ENCODE measurements around the gene AKR1C4.

DNA sequence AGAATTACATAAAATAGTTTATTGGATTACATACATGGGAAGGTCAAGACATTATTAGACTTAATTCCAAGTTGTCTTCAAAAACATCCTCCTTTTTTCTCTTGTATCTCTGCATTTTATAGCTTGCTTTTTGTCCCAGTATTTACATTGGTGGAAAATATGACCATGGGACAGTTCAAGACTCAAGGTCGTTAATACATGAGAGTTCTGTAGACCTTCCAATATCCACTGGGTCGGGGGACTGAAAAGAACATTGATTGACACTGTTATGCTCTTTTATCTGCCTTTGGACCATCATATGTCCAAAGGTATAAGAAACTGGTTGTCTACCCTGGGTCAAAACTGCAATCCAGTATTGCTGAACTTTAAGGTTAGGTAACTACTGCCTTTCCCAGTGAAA lies 36.7 kb downstream of the AKR1C4 start:
- TF ChIP-seq, protein P1, sequence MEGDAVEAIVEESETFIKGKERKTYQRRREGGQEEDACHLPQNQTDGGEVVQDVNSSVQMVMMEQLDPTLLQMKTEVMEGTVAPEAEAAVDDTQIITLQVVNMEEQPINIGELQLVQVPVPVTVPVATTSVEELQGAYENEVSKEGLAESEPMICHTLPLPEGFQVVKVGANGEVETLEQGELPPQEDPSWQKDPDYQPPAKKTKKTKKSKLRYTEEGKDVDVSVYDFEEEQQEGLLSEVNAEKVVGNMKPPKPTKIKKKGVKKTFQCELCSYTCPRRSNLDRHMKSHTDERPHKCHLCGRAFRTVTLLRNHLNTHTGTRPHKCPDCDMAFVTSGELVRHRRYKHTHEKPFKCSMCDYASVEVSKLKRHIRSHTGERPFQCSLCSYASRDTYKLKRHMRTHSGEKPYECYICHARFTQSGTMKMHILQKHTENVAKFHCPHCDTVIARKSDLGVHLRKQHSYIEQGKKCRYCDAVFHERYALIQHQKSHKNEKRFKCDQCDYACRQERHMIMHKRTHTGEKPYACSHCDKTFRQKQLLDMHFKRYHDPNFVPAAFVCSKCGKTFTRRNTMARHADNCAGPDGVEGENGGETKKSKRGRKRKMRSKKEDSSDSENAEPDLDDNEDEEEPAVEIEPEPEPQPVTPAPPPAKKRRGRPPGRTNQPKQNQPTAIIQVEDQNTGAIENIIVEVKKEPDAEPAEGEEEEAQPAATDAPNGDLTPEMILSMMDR (IDR thresholded peaks at IDR 0.05 in 8 of 11, conservative IDR thresholded peaks at IDR 0.05 in 3 of 11) = no peak
- TF ChIP-seq POLR2A (IDR thresholded peaks at IDR 0.05) (no peak), POLR2AphosphoS5 (IDR thresholded peaks at IDR 0.05) (no peak)
